GOT3 (cell line): ENCODE results near the gene SMIM13.
"Not testable (repeated sequence)": the region's sequence is repeated elsewhere in the genome, so short reads cannot be mapped to it uniquely, and the experiment has no call there.

Source experiments
- DNase-seq: peaks from one replicate; lab custom pipeline; 2025; ENCODE audit warnings: mixed read lengths; lab: John Stamatoyannopoulos, UW

SMIM13 gene

GRCh38 chr6:11083956-11084355 is 9.7 kb upstream of the SMIM13 start:
- DNase-seq, result no peak

GRCh38 chr6:11085758-11086435 is 7.7 kb upstream of the SMIM13 start:
- no peak for DNase-seq

- DNase-seq, result not testable (repeated sequence)
Observed at GRCh38 chr6:11087141-11087812, 6.4 kb upstream of the SMIM13 start.

GRCh38 chr6:11089695-11090094 is 3.9 kb upstream of the SMIM13 start:
- no peak for DNase-seq

GRCh38 chr6:11091141-11091540 is 2.5 kb upstream of the SMIM13 start:
- not testable (repeated sequence) for DNase-seq

- no peak for DNase-seq
Observed at GRCh38 chr6:11092668-11093375, 812 bp upstream of the SMIM13 start.

GRCh38 chr6:11093376-11093625 is 333 bp upstream of the SMIM13 start:
- no peak for DNase-seq

GRCh38 chr6:11094411-11094851 is 797 bp downstream of the SMIM13 start:
- DNase-seq, result no peak

- no peak for DNase-seq
Observed at GRCh38 chr6:11094941-11095340, 1.3 kb downstream of the SMIM13 start.

GRCh38 chr6:11096109-11096508 is 2.5 kb downstream of the SMIM13 start:
- DNase-seq, result no peak

GRCh38 chr6:11097476-11097875 is 3.8 kb downstream of the SMIM13 start:
- no peak for DNase-seq

- DNase-seq, result no peak
Observed at GRCh38 chr6:11098004-11098403, 4.4 kb downstream of the SMIM13 start.

GRCh38 chr6:11101417-11101816 is 7.8 kb downstream of the SMIM13 start:
- DNase-seq, result no peak

GRCh38 chr6:11103065-11103464 is 9.4 kb downstream of the SMIM13 start:
- DNase-seq, result no peak

GRCh38 chr6:11108726-11109125 is 15.1 kb downstream of the SMIM13 start:
- DNase-seq, result no peak

GRCh38 chr6:11110921-11111768 is 17.5 kb downstream of the SMIM13 start, which contains the start of gene ERVFRD-1:
Gene ERVFRD-1 (minus strand): TSS chr6:11111725. CDS start chr6:11105310, 6,415 bp downstream.
- DNase-seq, result no peak

- DNase-seq, result no peak
Observed at GRCh38 chr6:11111769-11112437, 18.3 kb downstream of the SMIM13 start.

GRCh38 chr6:11113038-11113437 is 19.4 kb downstream of the SMIM13 start:
- DNase-seq, result no peak

GRCh38 chr6:11115808-11116536 is 22.3 kb downstream of the SMIM13 start:
- not testable (repeated sequence) for DNase-seq

- DNase-seq, result no peak
Observed at GRCh38 chr6:11120271-11121005, 26.8 kb downstream of the SMIM13 start.
